Neural cell (in vitro differentiated cells): ENCODE data around the gene PGLYRP4. TPM values are rescaled to one million over a fixed set of nuclear protein-coding genes. Genes with fewer than 3 reads are reported as not detected.

Experiments
- H2AFZ ChIP-seq: fragments of 200-600, 300-800 bp; sonication (generic), shearing (Covaris generic); 2 replicates; pipeline ENCODE4 v1.6.0; 2014; ENCODE audit warnings: low read depth, mild to moderate bottlenecking, antibody characterized with exemption, low read length, moderate library complexity
- H3F3A ChIP-seq: fragments of 200-600 bp; shearing (Covaris generic); 2 replicates; pipeline ENCODE4 v1.6.1; 2016; ENCODE audit warnings: mild to moderate bottlenecking, moderate library complexity, mixed read lengths, antibody characterized with exemption, low read length; ENCODE audit not compliant: insufficient read depth, poor library complexity, severe bottlenecking
- H3K27ac ChIP-seq: fragments of 200-600, 300-800 bp; sonication (generic), shearing (Covaris generic); 2 replicates; pipeline ENCODE4 v1.5.1; 2014; ENCODE audit warnings: mild to moderate bottlenecking, low read length, moderate library complexity
- H3K27me3 ChIP-seq: fragments of 300-800, 200-600 bp; sonication (generic), shearing (Covaris generic); 2 replicates; pipeline ENCODE4 v1.6.0; 2014; ENCODE audit warnings: mild to moderate bottlenecking, low read depth, low read length, moderate library complexity; ENCODE audit not compliant: insufficient read depth
- H3K36me3 ChIP-seq: fragments of 300-800, 200-600 bp; sonication (generic), shearing (Covaris generic); 2 replicates; pipeline ENCODE4 v1.5.1; 2014; ENCODE audit warnings: mild to moderate bottlenecking, antibody characterized with exemption, low read length, moderate library complexity; ENCODE audit not compliant: insufficient read depth
- H3K4me2 ChIP-seq: fragments of 300-800, 200-600 bp; sonication (generic), shearing (Covaris generic); 2 replicates; pipeline ENCODE4 v1.6.0; 2014; ENCODE audit warnings: mild to moderate bottlenecking, low read length
- H3K4me3 ChIP-seq: fragments of 300-800, 200-600 bp; sonication (generic), shearing (Covaris generic); 2 replicates; pipeline ENCODE4 v1.5.1; 2014; ENCODE audit warnings: mild to moderate bottlenecking, low read length, moderate library complexity
- H3K79me2 ChIP-seq: fragments of 200-600 bp; shearing (Covaris generic); replicated peaks from 2 replicates; pipeline ENCODE4 v1.6.0; 2014; ENCODE audit warnings: mild to moderate bottlenecking, low read length, moderate library complexity; ENCODE audit not compliant: insufficient read depth
- H3K9ac ChIP-seq: fragments of 300-800, 200-600 bp; sonication (generic), shearing (Covaris generic); 2 replicates; pipeline ENCODE4 v1.6.1; 2016; ENCODE audit warnings: mild to moderate bottlenecking, low read length, mixed read lengths
- H3K9me2 ChIP-seq: fragments of 200-600 bp; shearing (Covaris generic); 2 replicates; pipeline ENCODE4 v1.6.1; 2016; ENCODE audit warnings: mild to moderate bottlenecking, low read length, mixed read lengths; ENCODE audit not compliant: insufficient read depth
- H3K9me3 ChIP-seq: fragments of 200-600, 300-800 bp; sonication (generic), shearing (Covaris generic); 2 replicates; pipeline ENCODE4 v1.6.1; 2016; ENCODE audit warnings: mild to moderate bottlenecking, mixed run types, low read length, moderate library complexity, mixed read lengths
- H4K20me1 ChIP-seq: fragments of 200-600 bp; shearing (Covaris generic); 2 replicates; pipeline ENCODE4 v1.6.1; 2016; ENCODE audit warnings: mild to moderate bottlenecking, mixed run types; ENCODE audit not compliant: insufficient read depth
- CTCF ChIP-seq: fragments of 450-650 bp; IDR thresholded peaks from 2 replicates; pipeline ENCODE4 v1.5.1; 2014; ENCODE audit warnings: antibody characterized with exemption, mild to moderate bottlenecking, moderate library complexity; ENCODE audit not compliant: poor library complexity, severe bottlenecking
- EP300 ChIP-seq: fragments of 450-650 bp; conservative IDR thresholded peaks from 2 replicates; pipeline ENCODE4 v1.6.1; 2014; ENCODE audit warnings: antibody characterized with exemption, mild to moderate bottlenecking, moderate library complexity; ENCODE audit not compliant: poor library complexity, severe bottlenecking
- EZH2 ChIP-seq: fragments of 200-600, 300-800 bp; shearing (Covaris generic), sonication (generic); IDR thresholded peaks from 2 replicates; pipeline ENCODE4 v1.6.1; 2014; ENCODE audit warnings: antibody characterized with exemption, low read length, borderline replicate concordance, mild to moderate bottlenecking; ENCODE audit not compliant: insufficient read depth, poor library complexity, severe bottlenecking
- MXI1 ChIP-seq: fragments of 450-650 bp; conservative IDR thresholded peaks from 2 replicates; pipeline ENCODE4 v1.6.1; 2014; ENCODE audit warnings: antibody characterized with exemption, mild to moderate bottlenecking; ENCODE audit not compliant: poor library complexity, severe bottlenecking
- POLR2AphosphoS5 ChIP-seq: IDR thresholded peaks from 2 replicates; pipeline ENCODE4 v1.6.1; 2012
- RAD21 ChIP-seq: fragments of 450-650 bp; conservative IDR thresholded peaks from 2 replicates; pipeline ENCODE4 v1.6.1; 2014; ENCODE audit warnings: antibody characterized with exemption, mild to moderate bottlenecking, moderate library complexity
- REST ChIP-seq: IDR thresholded peaks from 2 replicates; pipeline ENCODE4 v1.6.1; 2012; ENCODE audit warnings: borderline replicate concordance
- SMC3 ChIP-seq: fragments of 450-650 bp; conservative IDR thresholded peaks from 2 replicates; pipeline ENCODE4 v1.6.1; 2014; ENCODE audit warnings: antibody characterized with exemption, mild to moderate bottlenecking, moderate library complexity; ENCODE audit not compliant: poor library complexity
- TAF1 ChIP-seq: IDR thresholded peaks from 2 replicates; pipeline ENCODE4 v1.6.1; 2012; ENCODE audit warnings: low read depth
- polyA plus RNA-seq: library from polyadenylated mRNA; depleted of rRNA; stranded (reverse); fragments of >200 nt; gene quantifications from 2 replicates; pipeline ENCODE4 v1.2.3, GENCODE V29; 2014

The PGLYRP4 gene
- polyA plus RNA-seq, 1 donor from 2014 or later = not detected

DNA sequence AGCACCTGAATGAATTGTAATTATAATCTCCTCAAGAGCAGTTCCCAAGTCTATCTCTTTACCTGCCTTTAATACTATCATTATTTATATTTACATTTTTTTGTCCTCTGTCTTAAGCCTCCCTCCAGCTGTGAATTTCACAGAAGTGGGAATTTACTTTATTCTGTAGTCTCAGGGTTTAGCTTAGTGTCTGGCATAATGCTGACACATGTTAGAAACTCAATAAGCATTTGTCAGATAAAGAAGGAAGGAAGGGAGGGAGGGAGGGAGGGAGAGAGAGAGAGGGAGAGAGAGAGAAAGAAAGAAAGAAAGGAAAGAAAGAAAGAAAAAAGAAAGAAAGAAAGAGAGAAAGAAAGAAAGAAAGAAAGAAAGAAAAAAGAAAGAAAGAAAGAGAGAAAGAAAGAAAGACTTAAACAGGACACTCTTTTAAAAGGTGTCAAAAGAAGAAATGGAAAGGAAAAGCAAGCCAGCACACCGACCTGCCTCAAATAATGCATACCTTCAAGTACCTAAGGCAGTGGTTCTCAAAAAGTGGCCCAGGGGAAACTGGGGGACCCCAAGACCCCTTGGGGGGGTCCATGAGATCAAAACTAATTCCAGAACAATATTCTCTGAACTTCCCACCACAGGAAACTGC lies 1.8 kb upstream of the PGLYRP4 start:
- TF ChIP-seq SMC3 (no peak), TAF1 (no peak)
- H4K20me1 ChIP-seq = no peaks in the 10 kb centered on the region
- no peak overlapping the region for H3K27ac ChIP-seq
- H3K9ac ChIP-seq = no peak overlapping the region
- H3K36me3 ChIP-seq = no peaks in the 10 kb centered on the region
- H3K9me2 ChIP-seq = no peaks in the 10 kb centered on the region
- H3K4me3 ChIP-seq = no peak overlapping the region
- no peaks in the 10 kb centered on the region for H3K9me3 ChIP-seq
- no peak overlapping the region for H2AFZ ChIP-seq
- H3K4me2 ChIP-seq = no peak overlapping the region
- no peaks in the 10 kb centered on the region for H3K79me2 ChIP-seq
- no peaks in the 10 kb centered on the region for H3K27me3 ChIP-seq
- H3F3A ChIP-seq = no peaks in the 10 kb centered on the region

- Histone ChIP-seq H3K9ac (no peak overlapping the region), H3K79me2 (no peaks in the 10 kb centered on the region), H3K9me3 (no peaks in the 10 kb centered on the region), H3K27me3 (no peaks in the 10 kb centered on the region), H3F3A (no peaks in the 10 kb centered on the region), H3K36me3 (no peaks in the 10 kb centered on the region), H3K27ac (no peak overlapping the region), H2AFZ (no peak overlapping the region), H3K9me2 (no peaks in the 10 kb centered on the region), H3K4me2 (no peak overlapping the region), H4K20me1 (no peaks in the 10 kb centered on the region), H3K4me3 (no peak overlapping the region)
- TF ChIP-seq RAD21 = no peak
- no peak for TF ChIP-seq CTCF
- no peak for TF ChIP-seq POLR2AphosphoS5
- no peak for TF ChIP-seq REST
- no peak for TF ChIP-seq EZH2
- no peak for TF ChIP-seq SMC3
- no peak for TF ChIP-seq TAF1
- no peak for TF ChIP-seq EP300
- no peak for TF ChIP-seq MXI1
Measured at GRCh38 chr1:153349363-153350320, 1.0 kb upstream of the PGLYRP4 start.
